Astrocyte of the hippocampus (primary cell): Measurements from ENCODE around the gene MDFIC.

ENCODE experiments used
- DNase-seq: peaks from one replicate; pipeline ENCODE4 v3.0.0; 2011; ENCODE audit warnings: low read depth, low spot score

The MDFIC gene

GRCh38 chr7:115038158-115038557, 116.3 kb downstream of the MDFIC start:
- DNase-seq, result no peak

- no peak for DNase-seq
Measured at GRCh38 chr7:115040057-115040456, 118.2 kb downstream of the MDFIC start.

GRCh38 chr7:115040495-115040894, 118.6 kb downstream of the MDFIC start:
- no peak for DNase-seq

- no peak for DNase-seq
Measured at GRCh38 chr7:115042596-115042995, 120.7 kb downstream of the MDFIC start.

- no peak for DNase-seq
Measured at GRCh38 chr7:115043605-115044004, 121.7 kb downstream of the MDFIC start.

GRCh38 chr7:115044224-115044623, 122.3 kb downstream of the MDFIC start:
- DNase-seq, result no peak

GRCh38 chr7:115047958-115048720, 126.2 kb downstream of the MDFIC start:
- DNase-seq, result no peak

GRCh38 chr7:115052706-115053105, 130.8 kb downstream of the MDFIC start:
- no peak for DNase-seq

GRCh38 chr7:115054478-115055065, 132.7 kb downstream of the MDFIC start:
- DNase-seq, result no peak

GRCh38 chr7:115056019-115056418, 134.1 kb downstream of the MDFIC start:
- DNase-seq, result no peak

- DNase-seq, result no peak
Measured at GRCh38 chr7:115058726-115059125, 136.8 kb downstream of the MDFIC start.

GRCh38 chr7:115059321-115059720, 137.4 kb downstream of the MDFIC start:
- peak; percentile 66 for DNase-seq

GRCh38 chr7:115060095-115060870, 138.4 kb downstream of the MDFIC start:
- no peak for DNase-seq

GRCh38 chr7:115066050-115066449, 144.2 kb downstream of the MDFIC start:
- DNase-seq, result no peak

- DNase-seq, result no peak
Measured at GRCh38 chr7:115066634-115067033, 144.7 kb downstream of the MDFIC start.

GRCh38 chr7:115068220-115068619, 146.3 kb downstream of the MDFIC start:
- DNase-seq, result no peak
